ENCODE results near the gene MAFG. TPM values are rescaled to one million over a fixed set of nuclear protein-coding genes. Genes with fewer than 3 reads are reported as not detected.

MAFG gene
- total RNA-seq, 1 experiment from 2014 or later, result 36.1 TPM

DNA sequence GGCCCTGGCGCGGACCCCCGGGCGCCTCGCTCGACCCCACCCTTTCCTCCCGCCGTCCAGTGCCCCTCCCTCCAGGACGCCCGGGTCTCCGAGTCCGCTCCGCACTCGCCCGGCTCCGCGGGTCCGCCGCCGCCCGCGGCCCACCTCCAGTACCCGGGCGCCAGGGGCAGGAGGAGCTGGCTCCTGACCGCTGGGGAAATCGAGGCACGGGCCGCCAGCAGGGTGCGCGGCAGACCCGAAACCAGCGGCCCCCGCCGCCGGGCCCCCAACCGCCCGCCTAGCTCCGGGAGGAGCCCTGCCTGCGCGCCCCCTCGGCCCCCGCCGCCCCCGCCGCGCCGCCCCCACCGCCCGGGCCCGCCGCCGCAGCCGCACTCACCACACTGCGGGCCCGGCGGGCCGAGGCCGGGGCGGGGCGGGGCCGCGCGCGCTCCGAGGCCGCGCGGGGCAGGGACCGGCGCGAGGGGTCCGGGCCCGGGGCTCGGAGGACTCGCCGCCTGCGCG, 333 bp downstream of the MAFG start:
- TF ChIP-seq, protein P1, sequence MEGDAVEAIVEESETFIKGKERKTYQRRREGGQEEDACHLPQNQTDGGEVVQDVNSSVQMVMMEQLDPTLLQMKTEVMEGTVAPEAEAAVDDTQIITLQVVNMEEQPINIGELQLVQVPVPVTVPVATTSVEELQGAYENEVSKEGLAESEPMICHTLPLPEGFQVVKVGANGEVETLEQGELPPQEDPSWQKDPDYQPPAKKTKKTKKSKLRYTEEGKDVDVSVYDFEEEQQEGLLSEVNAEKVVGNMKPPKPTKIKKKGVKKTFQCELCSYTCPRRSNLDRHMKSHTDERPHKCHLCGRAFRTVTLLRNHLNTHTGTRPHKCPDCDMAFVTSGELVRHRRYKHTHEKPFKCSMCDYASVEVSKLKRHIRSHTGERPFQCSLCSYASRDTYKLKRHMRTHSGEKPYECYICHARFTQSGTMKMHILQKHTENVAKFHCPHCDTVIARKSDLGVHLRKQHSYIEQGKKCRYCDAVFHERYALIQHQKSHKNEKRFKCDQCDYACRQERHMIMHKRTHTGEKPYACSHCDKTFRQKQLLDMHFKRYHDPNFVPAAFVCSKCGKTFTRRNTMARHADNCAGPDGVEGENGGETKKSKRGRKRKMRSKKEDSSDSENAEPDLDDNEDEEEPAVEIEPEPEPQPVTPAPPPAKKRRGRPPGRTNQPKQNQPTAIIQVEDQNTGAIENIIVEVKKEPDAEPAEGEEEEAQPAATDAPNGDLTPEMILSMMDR (IDR thresholded peaks at IDR 0.05; ENCODE audit: unreplicated experiment), result no peak
- Mint-ChIP-seq H3K27ac (ENCODE audit: unreplicated experiment) (peak overlapping the region; percentile 88), H3K4me3 (ENCODE audit: low read depth, unreplicated experiment) (peak overlapping the region; percentile 90), H3K27me3 (ENCODE audit: unreplicated experiment) (no peaks in the 10 kb centered on the region), H3K36me3 (ENCODE audit: insufficient read depth, unreplicated experiment) (peaks cover 57% of the 10 kb centered on the region), H3K4me1 (ENCODE audit: low read depth, unreplicated experiment) (peaks cover 26% of the 10 kb centered on the region), H3K9me3 (ENCODE audit: low read depth, unreplicated experiment) (no peaks in the 10 kb centered on the region)
- CTCF ChIA-PET, result interaction anchor here (0.7 to 1.6 kb wide), 7 partner anchors 9 to 408 kb away, joined by 3 to 5 read pairs (median 4); no protein-coding TSS in a partner anchor
- no peak for DNase-seq
- intact Hi-C loops (cut with micrococcal nuclease; ENCODE audit: unreplicated experiment), result no loop called here
- no TSS peak for BruUV-seq (replicated peaks)

DNA sequence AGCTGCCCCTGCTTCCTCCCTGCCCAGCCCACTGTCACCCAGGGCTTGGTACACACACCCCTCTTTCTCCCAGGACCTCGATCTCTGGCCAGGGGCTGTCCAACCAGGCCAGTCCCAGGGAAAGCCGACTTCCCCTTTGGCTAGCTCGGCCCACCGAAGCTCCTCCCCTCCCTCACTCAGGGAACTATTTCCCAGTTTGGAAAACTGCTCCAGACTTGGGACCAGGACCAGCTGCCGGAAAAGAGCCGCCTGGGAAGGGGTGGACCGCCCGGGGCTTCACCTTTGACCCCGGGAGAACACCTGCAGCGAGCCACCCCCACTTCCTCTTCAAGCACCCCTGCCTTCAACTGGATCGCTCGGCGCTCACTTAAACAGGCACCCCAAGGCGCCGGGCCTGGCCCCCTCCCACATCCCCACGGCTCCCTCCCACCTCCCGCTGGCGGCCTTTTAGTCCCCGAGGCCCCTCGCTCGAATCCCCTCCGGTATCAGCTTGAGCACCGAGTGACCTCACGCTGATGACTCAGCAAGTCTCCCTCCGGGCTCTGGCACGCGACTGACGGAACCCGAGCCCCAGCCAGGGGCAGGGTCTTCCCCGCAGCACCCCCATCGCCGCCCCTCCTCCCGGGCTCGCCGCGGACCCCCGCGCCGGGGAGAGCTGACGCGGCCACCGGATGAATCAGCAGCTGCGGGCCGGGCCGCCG, 934 bp downstream of the MAFG start:
- CTCF ChIA-PET, result interaction anchor here (0.7 to 1.6 kb wide), 4 partner anchors 9 to 93 kb away, joined by 3 to 4 read pairs (median 4); partner anchors contain the start of gene PYCR1
- TF ChIP-seq, protein P1 (IDR thresholded peaks at IDR 0.05; ENCODE audit: unreplicated experiment), result no peak
- BruUV-seq (replicated peaks), result no TSS peak
- Mint-ChIP-seq H3K36me3 (ENCODE audit: insufficient read depth, unreplicated experiment) (peaks cover 56% of the 10 kb centered on the region), H3K27me3 (ENCODE audit: unreplicated experiment) (no peaks in the 10 kb centered on the region), H3K4me3 (ENCODE audit: low read depth, unreplicated experiment) (peak overlapping the region; percentile 90), H3K4me1 (ENCODE audit: low read depth, unreplicated experiment) (peaks cover 26% of the 10 kb centered on the region), H3K27ac (ENCODE audit: unreplicated experiment) (peak overlapping the region; percentile 88), H3K9me3 (ENCODE audit: low read depth, unreplicated experiment) (no peaks in the 10 kb centered on the region)
- intact Hi-C loops (cut with micrococcal nuclease; ENCODE audit: unreplicated experiment), result no loop called here
- DNase-seq, result peak; percentile 76

DNA sequence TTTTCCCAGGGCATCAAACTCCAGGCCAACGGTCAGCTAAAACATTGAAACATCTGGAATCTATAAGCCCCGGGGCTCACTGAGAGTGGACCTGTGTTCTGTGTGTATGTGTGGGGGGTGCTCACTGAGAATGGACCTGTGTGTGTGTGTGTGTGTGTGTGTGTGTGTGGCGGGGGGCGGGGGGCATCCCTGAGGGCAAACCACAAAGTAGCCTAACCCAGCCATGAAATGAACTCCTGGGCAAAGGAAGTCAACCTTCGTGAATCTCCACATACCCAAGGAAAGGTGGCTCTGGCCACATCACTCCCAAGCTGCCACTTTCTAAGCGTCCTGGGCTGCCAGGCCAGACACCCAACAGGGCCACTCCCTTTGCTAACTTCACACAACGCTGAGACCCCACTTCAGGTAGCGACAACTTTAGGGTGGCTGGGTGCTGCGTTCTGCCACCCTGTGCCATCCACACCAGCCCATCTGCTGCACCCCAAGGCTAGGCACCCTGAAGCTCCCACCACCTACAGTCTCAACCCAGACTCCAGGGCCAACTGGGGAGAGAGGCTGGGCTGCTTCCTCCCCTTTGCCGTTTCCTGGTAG, 1.6 kb downstream of the MAFG start:
- no TSS peak for BruUV-seq (replicated peaks)
- no peaks in the 10 kb centered on the region for H3K27me3 Mint-ChIP-seq (ENCODE audit: unreplicated experiment)
- DNase-seq, result no peak
- H3K27ac Mint-ChIP-seq (ENCODE audit: unreplicated experiment), result peak overlapping the region; percentile 88
- H3K9me3 Mint-ChIP-seq (ENCODE audit: low read depth, unreplicated experiment), result no peaks in the 10 kb centered on the region
- peak overlapping the region; percentile 90 for H3K4me3 Mint-ChIP-seq (ENCODE audit: low read depth, unreplicated experiment)
- peaks cover 26% of the 10 kb centered on the region for H3K4me1 Mint-ChIP-seq (ENCODE audit: low read depth, unreplicated experiment)
- CTCF ChIA-PET, result interaction anchor here (1.2 to 1.6 kb wide), 3 partner anchors 11 to 94 kb away, joined by 3 to 4 read pairs (median 3); partner anchors contain the start of gene PYCR1
- TF ChIP-seq, protein P1 (IDR thresholded peaks at IDR 0.05; ENCODE audit: unreplicated experiment), result no peak
- H3K36me3 Mint-ChIP-seq (ENCODE audit: insufficient read depth, unreplicated experiment), result peaks cover 54% of the 10 kb centered on the region
- intact Hi-C loops (cut with micrococcal nuclease; ENCODE audit: unreplicated experiment), result no loop called here

DNA sequence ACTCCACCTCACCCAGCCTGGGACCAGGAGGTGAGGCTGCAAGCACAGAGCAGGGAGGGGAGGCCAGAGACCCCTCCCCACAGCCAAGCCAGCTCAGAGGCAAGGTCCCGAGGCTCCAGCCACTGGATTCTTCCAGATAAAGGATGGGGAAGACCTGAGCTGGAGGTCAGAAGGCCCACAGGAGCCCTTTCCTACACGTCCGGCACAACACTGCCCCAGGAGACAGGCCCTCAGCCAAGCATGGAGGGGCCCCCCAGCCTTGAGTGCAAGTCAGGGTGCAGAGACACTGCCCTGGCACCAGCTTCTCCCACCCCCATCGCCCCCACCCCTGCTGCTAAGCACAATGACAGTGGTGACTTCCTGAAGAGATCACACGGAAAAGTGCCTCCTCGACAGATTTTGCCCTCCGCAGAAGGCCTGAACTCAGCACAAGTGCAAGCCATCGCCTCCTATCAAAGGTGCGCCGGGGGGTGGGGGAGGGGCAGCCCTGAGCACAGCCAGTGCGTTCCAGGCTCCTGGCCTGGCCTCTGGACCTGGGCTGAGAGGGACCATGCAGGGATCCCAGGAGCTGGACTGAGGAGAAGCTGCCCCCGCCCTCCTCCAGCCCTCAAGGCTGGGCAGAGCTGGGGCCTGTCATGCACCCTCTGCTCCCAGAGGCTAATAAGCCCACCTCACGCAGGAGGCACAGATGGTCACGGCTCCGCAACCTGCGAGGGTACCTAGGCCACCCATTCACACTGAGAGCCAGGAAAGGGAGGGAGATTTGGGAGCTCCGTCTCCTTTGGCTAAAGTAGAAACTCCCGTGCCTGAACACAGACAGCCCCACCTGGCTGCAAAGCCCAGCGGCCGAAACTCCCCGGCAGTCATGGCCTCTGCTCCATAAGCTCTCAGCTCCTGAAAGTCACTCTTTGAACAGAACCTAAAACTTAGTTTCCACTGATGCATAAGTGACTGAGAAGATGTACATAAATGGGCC, 2.7 kb downstream of the MAFG start:
- TF ChIP-seq, protein P1 (IDR thresholded peaks at IDR 0.05; ENCODE audit: unreplicated experiment), result no peak
- DNase-seq, result no peak
- BruUV-seq (replicated peaks), result no TSS peak
- intact Hi-C loops (cut with micrococcal nuclease; ENCODE audit: unreplicated experiment), result no loop called here
- Mint-ChIP-seq H3K27me3 (ENCODE audit: unreplicated experiment) (no peaks in the 10 kb centered on the region), H3K9me3 (ENCODE audit: low read depth, unreplicated experiment) (no peaks in the 10 kb centered on the region), H3K27ac (ENCODE audit: unreplicated experiment) (no peak overlapping the region), H3K4me3 (ENCODE audit: low read depth, unreplicated experiment) (peak overlapping the region; percentile 66), H3K36me3 (ENCODE audit: insufficient read depth, unreplicated experiment) (peaks cover 62% of the 10 kb centered on the region), H3K4me1 (ENCODE audit: low read depth, unreplicated experiment) (peaks cover 27% of the 10 kb centered on the region)
- CTCF ChIA-PET, result no interaction called here
